Loucy (cell line): Measurements from ENCODE around the gene DVL2.

Experiments used
- EZH2phosphoT487 ChIP-seq: fragments of 200-600 bp; IDR thresholded peaks from 2 replicates; pipeline ENCODE4 v1.6.1; 2018; ENCODE audit warnings: antibody characterized with exemption, mild to moderate bottlenecking, moderate library complexity, borderline replicate concordance
- TF ChIP-seq, protein P1 (sequence below): fragments of 200-600 bp; sonication (generic); conservative IDR thresholded peaks from 2 replicates; pipeline ENCODE4 v1.5.1; 2014; ENCODE audit warnings: mild to moderate bottlenecking, antibody characterized with exemption, low read length

DNA sequence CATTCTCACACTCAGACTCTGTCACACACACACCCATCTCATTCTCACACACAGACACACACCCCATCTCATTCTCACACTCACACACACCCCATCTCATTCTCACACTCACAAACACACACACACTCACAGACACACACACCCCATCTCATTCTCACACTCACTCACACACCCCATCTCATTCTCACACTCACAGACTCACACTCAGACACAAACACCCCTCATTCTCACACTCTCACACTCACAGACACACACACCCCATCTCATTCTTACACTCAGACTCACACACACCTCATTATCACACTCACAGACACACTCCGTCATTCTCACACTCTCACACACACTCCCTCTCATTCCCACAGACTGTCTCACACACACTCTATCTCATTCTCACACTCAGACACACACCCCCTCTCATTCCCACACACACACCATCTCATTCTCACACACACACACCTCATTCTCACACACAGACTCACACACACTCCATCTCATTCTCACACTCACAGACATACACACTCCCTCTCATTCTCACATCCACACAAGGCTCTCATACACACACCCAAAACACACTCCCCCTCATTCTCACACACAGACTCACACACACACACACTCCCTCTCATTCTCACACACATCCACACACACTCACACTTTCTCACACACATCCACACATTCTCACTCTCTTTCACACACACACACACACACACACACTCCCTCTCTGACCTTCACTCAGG lies 58.0 kb downstream of the DVL2 start:
- TF ChIP-seq, protein P1, sequence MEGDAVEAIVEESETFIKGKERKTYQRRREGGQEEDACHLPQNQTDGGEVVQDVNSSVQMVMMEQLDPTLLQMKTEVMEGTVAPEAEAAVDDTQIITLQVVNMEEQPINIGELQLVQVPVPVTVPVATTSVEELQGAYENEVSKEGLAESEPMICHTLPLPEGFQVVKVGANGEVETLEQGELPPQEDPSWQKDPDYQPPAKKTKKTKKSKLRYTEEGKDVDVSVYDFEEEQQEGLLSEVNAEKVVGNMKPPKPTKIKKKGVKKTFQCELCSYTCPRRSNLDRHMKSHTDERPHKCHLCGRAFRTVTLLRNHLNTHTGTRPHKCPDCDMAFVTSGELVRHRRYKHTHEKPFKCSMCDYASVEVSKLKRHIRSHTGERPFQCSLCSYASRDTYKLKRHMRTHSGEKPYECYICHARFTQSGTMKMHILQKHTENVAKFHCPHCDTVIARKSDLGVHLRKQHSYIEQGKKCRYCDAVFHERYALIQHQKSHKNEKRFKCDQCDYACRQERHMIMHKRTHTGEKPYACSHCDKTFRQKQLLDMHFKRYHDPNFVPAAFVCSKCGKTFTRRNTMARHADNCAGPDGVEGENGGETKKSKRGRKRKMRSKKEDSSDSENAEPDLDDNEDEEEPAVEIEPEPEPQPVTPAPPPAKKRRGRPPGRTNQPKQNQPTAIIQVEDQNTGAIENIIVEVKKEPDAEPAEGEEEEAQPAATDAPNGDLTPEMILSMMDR, result no peak
- TF ChIP-seq EZH2phosphoT487, result no peak
